HepG2 (cell line): Measurements from ENCODE around the gene HELZ. TPM values are rescaled to one million over a fixed set of nuclear protein-coding genes. Genes with fewer than 3 reads are reported as not detected.

Source experiments
- CREB1 ChIP-seq, 2 experiments: fragments of 450-650 bp in 1 of 2; IDR thresholded peaks; 2 replicates each; pipeline ENCODE4 v1.6.1; 2016 to 2017; ENCODE audit warnings: control low read depth in 1 of 2, mild to moderate bottlenecking in 1 of 2, missing compliant biosample characterization in 1 of 2, missing genetic modification characterization in 1 of 2
- ELF4 ChIP-seq: sonication (generic); formaldehyde crosslinking; IDR thresholded peaks from 2 replicates; pipeline ENCODE4 v1.5.0; 2020; ENCODE audit warnings: missing genetic modification reagents, mild to moderate bottlenecking, moderate library complexity, borderline replicate concordance
- HNF1A ChIP-seq, 2 experiments: sonication (generic) in 1 of 2; formaldehyde crosslinking in 1 of 2; IDR thresholded peaks; 2 replicates each; pipeline versions ENCODE4 v1.4.0 to v1.6.1; 2016 to 2020; ENCODE audit warnings: borderline replicate concordance in 1 of 2, low read depth in 1 of 2, mild to moderate bottlenecking in 1 of 2, missing genetic modification reagents in 1 of 2
- KLF13 ChIP-seq: sonication (generic); formaldehyde crosslinking; IDR thresholded peaks from 2 replicates; pipeline ENCODE4 v1.4.0; 2020; ENCODE audit warnings: mild to moderate bottlenecking, missing genetic modification reagents
- LRRFIP1 ChIP-seq: sonication (generic); formaldehyde crosslinking; conservative IDR thresholded peaks from 2 replicates; pipeline ENCODE4 v1.4.0; 2020; ENCODE audit warnings: missing genetic modification reagents
- MATR3 ChIP-seq: sonication (generic); formaldehyde crosslinking; IDR thresholded peaks from 2 replicates; pipeline ENCODE4 v1.4.0; 2020; ENCODE audit warnings: missing genetic modification reagents
- MIER3 ChIP-seq: IDR thresholded peaks from 2 replicates; pipeline ENCODE4 v1.6.1; 2016; ENCODE audit warnings: missing compliant biosample characterization, borderline replicate concordance
- PATZ1 ChIP-seq: sonication (generic); formaldehyde crosslinking; IDR thresholded peaks from 2 replicates; pipeline ENCODE4 v1.4.0; 2020; ENCODE audit warnings: missing genetic modification reagents
- PAWR ChIP-seq: sonication (generic); formaldehyde crosslinking; IDR thresholded peaks from 2 replicates; pipeline ENCODE4 v1.4.0; 2020; ENCODE audit warnings: missing genetic modification reagents, mild to moderate bottlenecking, borderline replicate concordance
- PHF20 ChIP-seq: sonication (generic); formaldehyde crosslinking; IDR thresholded peaks from 2 replicates; pipeline ENCODE4 v1.5.0; 2020; ENCODE audit warnings: mild to moderate bottlenecking, missing genetic modification reagents
- PHF21A ChIP-seq: sonication (generic); formaldehyde crosslinking; IDR thresholded peaks from 2 replicates; pipeline ENCODE4 v1.5.0; 2020; ENCODE audit warnings: mild to moderate bottlenecking, missing genetic modification reagents
- TGIF2 ChIP-seq: IDR thresholded peaks from 2 replicates; pipeline ENCODE4 v1.6.1; 2016; ENCODE audit warnings: control low read depth, missing compliant biosample characterization
- TIGD3 ChIP-seq: sonication (generic); formaldehyde crosslinking; IDR thresholded peaks from 2 replicates; pipeline ENCODE4 v1.5.1; 2020; ENCODE audit warnings: mild to moderate bottlenecking, missing genetic modification reagents, borderline replicate concordance
- ZBTB8A ChIP-seq: sonication (generic); formaldehyde crosslinking; IDR thresholded peaks from 2 replicates; pipeline ENCODE4 v1.4.0; 2020; ENCODE audit warnings: mild to moderate bottlenecking, low read depth, missing genetic modification reagents, borderline replicate concordance
- ZNF264 ChIP-seq: sonication (generic); formaldehyde crosslinking; IDR thresholded peaks from 2 replicates; pipeline ENCODE4 v1.4.0; 2020; ENCODE audit warnings: missing genetic modification reagents
- ZNF691 ChIP-seq: sonication (generic); formaldehyde crosslinking; IDR thresholded peaks from 2 replicates; pipeline ENCODE4 v1.4.0; 2020; ENCODE audit warnings: missing genetic modification reagents, low read depth, mild to moderate bottlenecking, borderline replicate concordance
- ZNF784 ChIP-seq: sonication (generic); formaldehyde crosslinking; IDR thresholded peaks from 2 replicates; pipeline ENCODE4 v1.5.1; 2020; ENCODE audit warnings: missing genetic modification reagents, mild to moderate bottlenecking, borderline replicate concordance
- polyA plus RNA-seq, 8 experiments: library from polyadenylated mRNA; depleted of rRNA in 3 of 8; stranded (reverse) in 7 of 8; unstranded in 1 of 8; fragments of >200 nt; fragmentation: Illumina TruSeq in 4 of 8; extraction: Trizol in 4 of 8; gene quantifications; 2 replicates each; pipeline versions ENCODE4 v1.2.1 to v1.2.3, GENCODE V29; 2011 to 2016; ENCODE audit warnings: low read depth in 4 of 8, missing spikeins in 1 of 8, mixed read lengths in 1 of 8; ENCODE audit not compliant: insufficient read depth in 1 of 8
- total RNA-seq, 5 experiments: library from RNA; depleted of rRNA; stranded (reverse); fragments of >200 nt; fragmentation: Illumina TruSeq; extraction: Trizol; gene quantifications; 2 replicates each; pipeline ENCODE4 v1.2.3, GENCODE V29; 2016; ENCODE audit warnings: low read depth in 1 of 5

Gene HELZ
- total and polyA plus RNA-seq, 2 of the 13 experiments (the other 11 are each of a cell fraction or from before 2014, with no cell fraction given), result 35.3 to 52.4 TPM

- TF ChIP-seq ZNF691 (CRISPR knock-in tag) (no peak), KLF13 (CRISPR knock-in tag) (no peak), ZNF264 (CRISPR knock-in tag) (no peak), ZBTB8A (no peak), CREB1 (IDR thresholded peaks at IDR 0.05) (no peak), CREB1 (CRISPR knock-in tag; IDR thresholded peaks at IDR 0.05) (peak; percentile 37; the same call in 1 of the 2 replicates), ELF4 (no peak), PHF21A (CRISPR knock-in tag) (no peak), HNF1A (IDR thresholded peaks at IDR 0.05; ENCODE audit: low read depth) (0 out of 2 replicates have a peak, but pooled peaks have one; percentile 20), HNF1A (CRISPR knock-in tag; IDR thresholded peaks at IDR 0.05; ENCODE audit: borderline replicate concordance) (no peak), PAWR (no peak), MATR3 (CRISPR knock-in tag) (no peak), PHF20 (CRISPR knock-in tag) (no peak), ZNF784 (CRISPR knock-in tag) (no peak), TIGD3 (CRISPR knock-in tag) (no peak), MIER3 (CRISPR knock-in tag) (no peak), LRRFIP1 (CRISPR knock-in tag) (no peak), PATZ1 (CRISPR knock-in tag) (0 out of 2 replicates have a peak, but pooled peaks have one; percentile 37), TGIF2 (CRISPR knock-in tag) (no peak)
Measured at GRCh38 chr17:67215991-67216421, 29.0 kb downstream of the HELZ start (continued).
